Muscle of leg (tissue), 16 donors: ENCODE results near the gene CDC20B. TPM values are rescaled to one million over a fixed set of nuclear protein-coding genes. Genes with fewer than 3 reads are reported as not detected.

Source experiments
- DNase-seq: peaks from one replicate; pipeline ENCODE4 v3.0.0; 2013
- H3K27ac ChIP-seq: one replicate; pipeline ENCODE4 v1.5.1; 2013; ENCODE audit warnings: mild to moderate bottlenecking, low read length, control low read depth
- H3K27me3 ChIP-seq: one replicate; pipeline ENCODE4 v1.6.1; 2013; ENCODE audit warnings: low read length; ENCODE audit not compliant: control insufficient read depth, insufficient read depth
- H3K36me3 ChIP-seq: one replicate; pipeline ENCODE4 v1.6.1; 2013; ENCODE audit warnings: low read length; ENCODE audit not compliant: control insufficient read depth, insufficient read depth
- H3K4me1 ChIP-seq: one replicate; pipeline ENCODE4 v1.6.1; 2013; ENCODE audit warnings: low read length; ENCODE audit not compliant: control insufficient read depth, insufficient read depth
- H3K4me3 ChIP-seq: one replicate; pipeline ENCODE4 v1.5.1; 2013; ENCODE audit warnings: low read length, control low read depth
- H3K9me3 ChIP-seq: replicated peaks from 2 replicates; pipeline ENCODE4 v1.6.1; 2013; ENCODE audit warnings: low read depth, low read length; ENCODE audit not compliant: control insufficient read depth
- WGBS: methylation state at CpG from one replicate; pipeline ENCODE4 v1.1.5; 2013; ENCODE audit warnings: missing lambda C conversion rate; ENCODE audit not compliant: insufficient coverage; 5-methylcytosine and 5-hydroxymethylcytosine counted together
- long read RNA-seq, 11 donors: transcript quantifications; one replicate each; lab custom pipeline, GENCODE V29; 2026
- polyA plus RNA-seq, 8 donors: library from polyadenylated mRNA; unstranded; fragments of 120-200 nt; gene quantifications; one replicate each; pipeline versions ENCODE4 v1.2.1 to v1.2.3, GENCODE V29; 2013; ENCODE audit warnings: inconsistent platforms in 1 of 8, low replicate concordance in 1 of 8; ENCODE audit not compliant: insufficient read length in 8 of 8, insufficient read depth in 1 of 8
- total RNA-seq: library from RNA; stranded (reverse); fragments of 120-200 nt; gene quantifications from one replicate; pipeline ENCODE4 v1.2.4, GENCODE V29; 2013

Gene CDC20B
- total RNA-seq (not detected), polyA plus RNA-seq (under 1 TPM in 4 of 8 donors, not detected in 4; 0.08 to 0.78 (median 0.11) TPM)
- long read RNA-seq, donor 1 = 0 reads
- long read RNA-seq, donor 2 = 0 reads
- long read RNA-seq, donor 3 = 0 reads
- long read RNA-seq, donor 4 = 0 reads
- long read RNA-seq, donor 5, partial matches to known transcripts = 116 of 198 reads
- long read RNA-seq, donor 5, other reads (novel, unspliced or antisense) = 82 of 198 reads
- long read RNA-seq, donor 6 = 0 reads
- long read RNA-seq, donor 7 = 0 reads
- long read RNA-seq, donor 8 = 0 reads
- long read RNA-seq, donor 9 = 0 reads
- long read RNA-seq, donor 10, partial matches to known transcripts = 13 of 53 reads
- long read RNA-seq, donor 10, other reads (novel, unspliced or antisense) = 40 of 53 reads
- long read RNA-seq, donor 11 = 0 reads

- Histone ChIP-seq H3K4me1 (peaks cover 23% of the 10 kb centered on the region), H3K27ac (no peak within 1 kb of the TSS), H3K27me3 (peaks cover 34% of the 10 kb centered on the region), H3K9me3 (no peaks in the 10 kb centered on the region), H3K36me3 (no peaks in the 10 kb centered on the region), H3K4me3 (peak within 1 kb of the TSS; percentile 59)
- under 1% methylated on average over 60 of the region's 69 CpGs for WGBS
- peak; percentile 89 for DNase-seq
Measured at GRCh38 chr5:55172937-55173686, at the start of gene CDC20B. TSS of gene CDC20B (minus strand) at chr5:55173177. CDS start at chr5:55173000, 177 bp downstream.

- Histone ChIP-seq H3K36me3 (no peaks in the 10 kb centered on the region), H3K4me1 (peaks cover 28% of the 10 kb centered on the region), H3K9me3 (no peaks in the 10 kb centered on the region), H3K4me3 (no peak overlapping the region), H3K27me3 (peaks cover 91% of the 10 kb centered on the region), H3K27ac (no peak overlapping the region)
- DNase-seq = no peak
- WGBS = 9% methylated on average over 18 of the region's 30 CpGs
Measured at GRCh38 chr5:55222092-55222984, 49.4 kb upstream of the CDC20B start.

- no peak for DNase-seq
- no peaks in the 10 kb centered on the region for H3K36me3 ChIP-seq
- peak overlapping the region; percentile 22 for H3K4me3 ChIP-seq
- under 1% methylated on average over 59 of the region's 62 CpGs for WGBS
- peaks cover 76% of the 10 kb centered on the region for H3K27me3 ChIP-seq
- H3K9me3 ChIP-seq = no peaks in the 10 kb centered on the region
- H3K4me1 ChIP-seq = peaks cover 17% of the 10 kb centered on the region
- H3K27ac ChIP-seq = no peak overlapping the region
Measured at GRCh38 chr5:55220433-55221185, 47.6 kb upstream of the CDC20B start.

GRCh38 chr5:55219770-55220169, 46.8 kb upstream of the CDC20B start:
- no CpG with 5 or more reads among the region's 3 CpGs for WGBS
- Histone ChIP-seq H3K4me3 (no peak overlapping the region), H3K4me1 (peaks cover 17% of the 10 kb centered on the region), H3K9me3 (no peaks in the 10 kb centered on the region), H3K27me3 (peaks cover 70% of the 10 kb centered on the region), H3K36me3 (no peaks in the 10 kb centered on the region), H3K27ac (no peak overlapping the region)
- no peak for DNase-seq

GRCh38 chr5:55218967-55219366, 46.0 kb upstream of the CDC20B start:
- H3K4me1 ChIP-seq = peaks cover 17% of the 10 kb centered on the region
- no peaks in the 10 kb centered on the region for H3K36me3 ChIP-seq
- H3K9me3 ChIP-seq = no peaks in the 10 kb centered on the region
- peaks cover 62% of the 10 kb centered on the region for H3K27me3 ChIP-seq
- no peak for DNase-seq
- no peak overlapping the region for H3K4me3 ChIP-seq
- H3K27ac ChIP-seq = no peak overlapping the region
- WGBS = no CpG with 5 or more reads among the region's 4 CpGs

- Histone ChIP-seq H3K27me3 (peaks cover 12% of the 10 kb centered on the region), H3K4me1 (no peaks in the 10 kb centered on the region), H3K36me3 (no peaks in the 10 kb centered on the region), H3K9me3 (no peaks in the 10 kb centered on the region), H3K27ac (no peak overlapping the region), H3K4me3 (no peak overlapping the region)
- no peak for DNase-seq
- 86% methylated on average over 1 of the region's 2 CpGs for WGBS
Measured at GRCh38 chr5:55211184-55211874, 38.4 kb upstream of the CDC20B start.

- Histone ChIP-seq H3K36me3 (no peaks in the 10 kb centered on the region), H3K27ac (no peak overlapping the region), H3K4me1 (no peaks in the 10 kb centered on the region), H3K9me3 (no peaks in the 10 kb centered on the region), H3K4me3 (no peak overlapping the region), H3K27me3 (peaks cover 12% of the 10 kb centered on the region)
- DNase-seq = no peak
- WGBS = no CpG with 5 or more reads among the region's 2 CpGs
Measured at GRCh38 chr5:55205001-55205400, 32.0 kb upstream of the CDC20B start.

GRCh38 chr5:55191165-55191564, 18.2 kb upstream of the CDC20B start:
- WGBS = no CpG with 5 or more reads among the region's 2 CpGs
- Histone ChIP-seq H3K36me3 (no peaks in the 10 kb centered on the region), H3K4me3 (no peak overlapping the region), H3K9me3 (no peaks in the 10 kb centered on the region), H3K4me1 (no peaks in the 10 kb centered on the region), H3K27me3 (peaks cover 26% of the 10 kb centered on the region), H3K27ac (no peak overlapping the region)
- no peak for DNase-seq
